ENCODE results near the gene BNIP1.

DNA sequence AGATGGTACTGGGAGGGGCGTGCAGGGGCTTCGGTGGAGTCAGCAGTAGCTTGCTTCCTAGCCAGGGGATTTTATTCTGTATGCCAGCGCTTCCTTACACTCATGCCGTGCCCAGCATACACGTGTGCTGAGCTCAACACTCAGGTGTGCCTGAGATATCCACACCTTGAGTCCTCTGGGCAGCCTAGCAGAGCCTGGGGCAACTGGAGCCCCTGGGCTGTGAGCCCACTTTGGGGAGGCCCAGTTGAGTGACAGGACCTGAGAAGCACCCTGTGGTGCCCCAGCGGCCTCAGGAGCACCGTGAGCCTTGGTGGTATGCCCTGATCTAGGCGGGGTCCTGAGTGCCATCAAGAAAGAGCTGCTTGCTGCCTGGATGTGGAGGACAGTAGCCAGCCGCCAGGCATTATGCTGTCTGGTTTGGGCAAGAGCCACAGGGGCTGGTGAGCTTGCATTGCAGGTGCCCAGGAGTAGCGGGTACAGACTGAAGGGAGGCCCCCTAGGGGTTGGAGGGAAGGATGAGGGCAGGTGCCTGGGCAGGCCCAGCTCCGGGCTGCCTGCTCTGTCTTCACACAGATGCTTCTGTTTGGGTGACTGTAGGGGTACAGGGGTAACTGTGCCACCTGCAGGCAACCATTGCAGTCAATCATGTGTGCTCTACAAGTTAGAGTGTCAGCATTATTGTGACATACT, 42.9 kb downstream of the BNIP1 start:
- no peak for TF ChIP-seq POLR2AphosphoS5 (IDR thresholded peaks at IDR 0.05; ENCODE audit: borderline replicate concordance, low read depth, low read length)
- TF ChIP-seq EZH2 (IDR thresholded peaks at IDR 0.05) = no peak
- no peak for TF ChIP-seq FOXP2 (optimal IDR thresholded peaks at IDR 0.05; ENCODE audit: control extremely low read depth, extremely low read length, insufficient read depth)

Measured in SK-N-MC (cell line).